Esophagus squamous epithelium (tissue), 4 donors: Measurements from ENCODE around the gene CELSR1.

Experiments used
- POLR2A ChIP-seq, 4 donors: fragments of 450-650 bp; IDR thresholded peaks; one replicate each; pipeline ENCODE4 v1.6.1; 2017; ENCODE audit warnings: antibody characterized with exemption in 4 of 4, mild to moderate bottlenecking in 4 of 4, moderate library complexity in 3 of 4
- TF ChIP-seq, protein P1 (sequence below), 6 experiments: fragments of 450-650 bp in 4 of 6; fragments of 200-600 bp in 2 of 6; sonication (generic) in 2 of 6; IDR thresholded peaks; one replicate each; pipeline ENCODE4 v1.5.1; 2016 to 2019; ENCODE audit warnings: antibody characterized with exemption in 6 of 6, mild to moderate bottlenecking in 4 of 6, moderate library complexity in 4 of 6

DNA sequence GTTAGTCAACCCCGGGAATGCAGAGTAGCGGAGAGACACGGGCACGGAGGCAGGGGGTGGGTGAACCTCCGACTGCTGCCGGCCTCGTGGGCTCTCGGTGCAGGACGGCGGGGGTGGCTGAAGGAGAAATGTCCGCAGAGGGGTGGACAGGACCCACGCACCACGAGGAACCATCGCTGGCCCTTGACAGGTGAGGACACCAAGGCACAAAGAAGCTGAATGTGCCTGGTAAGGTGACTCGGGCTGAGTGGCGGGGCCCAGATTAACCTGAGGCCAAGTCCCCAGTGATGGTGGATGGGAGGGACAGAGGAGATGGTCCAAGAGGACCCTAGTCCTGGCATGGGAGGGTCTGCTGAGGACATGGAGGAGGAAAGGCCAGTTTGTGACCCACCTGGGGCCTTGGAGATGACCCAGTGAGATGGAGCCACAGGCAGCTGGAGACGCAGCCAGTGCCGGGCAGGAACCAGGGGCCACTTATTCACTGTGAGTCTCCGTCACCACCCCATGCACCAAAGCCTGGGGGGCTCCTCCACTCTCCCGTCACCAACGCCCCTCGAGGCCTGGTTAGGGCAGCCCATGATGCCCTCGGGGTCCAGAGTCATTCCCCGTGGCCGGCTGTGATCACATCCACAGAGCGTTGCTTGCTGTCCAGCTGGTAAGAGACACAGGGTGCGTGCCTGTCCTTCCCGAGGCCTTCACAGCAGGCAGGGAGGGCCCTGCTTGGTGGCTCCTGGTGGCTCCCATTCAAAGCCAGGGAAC is 64.2 kb downstream of the CELSR1 start:
- TF ChIP-seq, protein P1, sequence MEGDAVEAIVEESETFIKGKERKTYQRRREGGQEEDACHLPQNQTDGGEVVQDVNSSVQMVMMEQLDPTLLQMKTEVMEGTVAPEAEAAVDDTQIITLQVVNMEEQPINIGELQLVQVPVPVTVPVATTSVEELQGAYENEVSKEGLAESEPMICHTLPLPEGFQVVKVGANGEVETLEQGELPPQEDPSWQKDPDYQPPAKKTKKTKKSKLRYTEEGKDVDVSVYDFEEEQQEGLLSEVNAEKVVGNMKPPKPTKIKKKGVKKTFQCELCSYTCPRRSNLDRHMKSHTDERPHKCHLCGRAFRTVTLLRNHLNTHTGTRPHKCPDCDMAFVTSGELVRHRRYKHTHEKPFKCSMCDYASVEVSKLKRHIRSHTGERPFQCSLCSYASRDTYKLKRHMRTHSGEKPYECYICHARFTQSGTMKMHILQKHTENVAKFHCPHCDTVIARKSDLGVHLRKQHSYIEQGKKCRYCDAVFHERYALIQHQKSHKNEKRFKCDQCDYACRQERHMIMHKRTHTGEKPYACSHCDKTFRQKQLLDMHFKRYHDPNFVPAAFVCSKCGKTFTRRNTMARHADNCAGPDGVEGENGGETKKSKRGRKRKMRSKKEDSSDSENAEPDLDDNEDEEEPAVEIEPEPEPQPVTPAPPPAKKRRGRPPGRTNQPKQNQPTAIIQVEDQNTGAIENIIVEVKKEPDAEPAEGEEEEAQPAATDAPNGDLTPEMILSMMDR (IDR thresholded peaks at IDR 0.05): no peak
- TF ChIP-seq POLR2A (IDR thresholded peaks at IDR 0.05): no peak
